CD4-positive, alpha-beta T cell treated with Interleukin-15 for 1 hour (primary cell): ENCODE results near the gene HTT-AS.
"Not testable (repeated sequence)": the region's sequence is repeated elsewhere in the genome, so short reads cannot be mapped to it uniquely, and the experiment has no call there.

Source experiments
- DNase-seq: peaks from one replicate; pipeline ENCODE4 v3.0.0-alpha.2; 2020

The HTT-AS gene

DNA sequence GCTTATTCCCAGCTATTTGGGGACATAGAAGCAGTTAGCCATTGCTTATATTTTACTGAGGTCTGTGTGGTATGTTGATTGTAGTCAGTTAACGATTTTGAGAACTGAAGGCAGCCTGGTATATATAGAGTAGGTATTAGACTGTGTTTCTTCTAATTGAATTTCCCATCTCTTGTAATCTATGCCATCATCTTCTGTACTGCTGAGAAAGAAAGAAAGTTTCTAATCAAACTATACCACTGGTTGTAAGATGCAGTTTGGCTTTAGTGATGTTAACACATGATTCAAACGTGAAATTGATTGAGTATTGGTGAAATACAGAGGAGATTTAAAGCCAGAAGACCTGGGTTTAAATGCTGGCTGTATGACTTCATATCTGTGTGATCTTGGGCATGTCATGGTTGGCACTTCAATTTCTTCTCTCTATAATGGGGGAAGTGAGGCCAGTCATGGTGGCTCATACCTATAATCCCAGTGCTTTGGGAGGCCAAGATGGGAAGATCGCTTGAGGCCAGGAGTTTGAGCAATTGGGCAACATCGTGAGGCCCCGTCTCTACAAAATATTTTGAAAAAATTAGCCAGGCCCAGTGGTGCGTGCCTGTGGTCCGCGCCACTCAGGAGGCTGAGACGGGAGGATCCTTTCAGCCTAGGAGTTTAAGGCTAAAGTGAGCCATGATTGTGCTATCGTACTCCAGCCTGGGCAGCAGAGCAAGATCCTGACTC is 11.8 kb upstream of the HTT-AS start:
- no peak for DNase-seq

DNA sequence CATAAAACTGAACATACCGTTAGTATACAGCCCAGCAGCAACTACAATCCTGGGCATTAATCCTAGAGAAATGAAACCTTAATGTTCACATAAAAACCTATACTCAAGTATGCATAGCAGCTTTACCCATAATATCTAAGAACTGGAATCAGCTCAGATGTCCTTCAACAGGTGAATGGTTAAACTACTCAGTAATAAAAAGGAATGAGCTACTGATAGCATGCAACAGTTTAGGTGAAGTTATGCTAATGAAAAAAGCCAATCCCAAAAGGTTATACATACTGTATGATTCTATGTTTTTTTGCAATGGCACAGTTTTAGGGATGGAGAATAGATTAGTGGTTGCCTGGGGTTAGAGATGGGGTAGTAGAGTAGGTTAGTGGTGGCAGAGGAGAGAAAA is 9.4 kb upstream of the HTT-AS start:
- no peak for DNase-seq

DNA sequence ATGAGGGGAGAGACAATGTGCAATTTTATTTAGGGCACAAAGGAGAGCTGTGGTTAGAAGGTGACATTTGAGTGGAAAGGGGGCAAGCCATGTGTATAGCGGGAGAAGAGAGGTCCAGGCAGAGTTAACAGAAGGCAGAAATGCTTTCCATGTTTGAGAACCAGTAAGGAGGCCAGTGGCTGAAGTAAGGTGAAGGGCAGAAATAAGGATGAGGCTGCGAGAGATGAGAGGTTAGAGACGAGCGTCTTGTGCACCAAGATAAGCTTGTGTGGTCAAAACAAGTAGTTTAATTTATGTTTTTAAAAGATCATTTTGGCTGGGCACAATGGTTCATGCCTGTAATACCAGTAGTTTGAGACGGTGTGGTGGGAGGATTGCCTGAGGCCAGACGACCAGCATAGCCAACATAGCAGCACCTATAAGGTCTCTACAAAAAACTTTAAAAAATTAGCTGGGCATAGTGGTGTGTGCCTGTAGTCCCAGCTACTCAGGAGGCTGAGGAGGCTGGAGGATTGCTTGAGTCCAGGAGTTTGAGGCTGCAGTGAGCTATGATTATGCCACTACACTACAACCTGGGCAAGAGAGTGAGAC is 8.7 kb upstream of the HTT-AS start:
- no peak for DNase-seq

DNA sequence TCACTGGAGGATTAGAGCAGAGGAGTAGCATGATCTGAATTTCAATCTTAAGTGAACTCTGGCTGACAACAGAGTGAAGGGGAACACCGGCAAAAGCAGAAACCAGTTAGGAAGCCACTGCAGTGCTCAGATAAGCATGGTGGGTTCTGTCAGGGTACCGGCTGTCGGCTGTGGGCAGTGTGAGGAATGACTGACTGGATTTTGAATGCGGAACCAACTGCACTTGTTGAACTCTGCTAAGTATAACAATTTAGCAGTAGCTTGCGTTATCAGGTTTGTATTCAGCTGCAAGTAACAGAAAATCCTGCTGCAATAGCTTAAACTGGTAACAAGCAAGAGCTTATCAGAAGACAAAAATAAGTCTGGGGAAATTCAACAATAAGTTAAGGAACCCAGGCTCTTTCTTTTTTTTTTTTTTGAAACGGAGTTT is 5.4 kb upstream of the HTT-AS start:
- DNase-seq, result peak; percentile 44

- no peak for DNase-seq
These were observed 3.5 kb upstream of the HTT-AS start for GRCh38 chr4:3077796-3078195.

- no peak for DNase-seq
These were observed 1.3 kb upstream of the HTT-AS start for GRCh38 chr4:3075652-3075981.

DNA sequence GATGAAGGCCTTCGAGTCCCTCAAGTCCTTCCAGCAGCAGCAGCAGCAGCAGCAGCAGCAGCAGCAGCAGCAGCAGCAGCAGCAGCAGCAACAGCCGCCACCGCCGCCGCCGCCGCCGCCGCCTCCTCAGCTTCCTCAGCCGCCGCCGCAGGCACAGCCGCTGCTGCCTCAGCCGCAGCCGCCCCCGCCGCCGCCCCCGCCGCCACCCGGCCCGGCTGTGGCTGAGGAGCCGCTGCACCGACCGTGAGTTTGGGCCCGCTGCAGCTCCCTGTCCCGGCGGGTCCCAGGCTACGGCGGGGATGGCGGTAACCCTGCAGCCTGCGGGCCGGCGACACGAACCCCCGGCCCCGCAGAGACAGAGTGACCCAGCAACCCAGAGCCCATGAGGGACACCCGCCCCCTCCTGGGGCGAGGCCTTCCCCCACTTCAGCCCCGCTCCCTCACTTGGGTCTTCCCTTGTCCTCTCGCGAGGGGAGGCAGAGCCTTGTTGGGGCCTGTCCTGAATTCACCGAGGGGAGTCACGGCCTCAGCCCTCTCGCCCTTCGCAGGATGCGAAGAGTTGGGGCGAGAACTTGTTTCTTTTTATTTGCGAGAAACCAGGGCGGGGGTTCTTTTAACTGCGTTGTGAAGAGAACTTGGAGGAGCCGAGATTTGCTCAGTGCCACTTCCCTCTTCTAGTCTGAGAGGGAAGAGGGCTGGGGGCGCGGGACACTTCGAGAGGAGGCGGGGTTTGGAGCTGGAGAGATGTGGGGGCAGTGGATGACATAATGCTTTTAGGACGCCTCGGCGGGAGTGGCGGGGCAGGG is 711 bp upstream of the HTT-AS start:
- peak; percentile 68 for DNase-seq

DNA sequence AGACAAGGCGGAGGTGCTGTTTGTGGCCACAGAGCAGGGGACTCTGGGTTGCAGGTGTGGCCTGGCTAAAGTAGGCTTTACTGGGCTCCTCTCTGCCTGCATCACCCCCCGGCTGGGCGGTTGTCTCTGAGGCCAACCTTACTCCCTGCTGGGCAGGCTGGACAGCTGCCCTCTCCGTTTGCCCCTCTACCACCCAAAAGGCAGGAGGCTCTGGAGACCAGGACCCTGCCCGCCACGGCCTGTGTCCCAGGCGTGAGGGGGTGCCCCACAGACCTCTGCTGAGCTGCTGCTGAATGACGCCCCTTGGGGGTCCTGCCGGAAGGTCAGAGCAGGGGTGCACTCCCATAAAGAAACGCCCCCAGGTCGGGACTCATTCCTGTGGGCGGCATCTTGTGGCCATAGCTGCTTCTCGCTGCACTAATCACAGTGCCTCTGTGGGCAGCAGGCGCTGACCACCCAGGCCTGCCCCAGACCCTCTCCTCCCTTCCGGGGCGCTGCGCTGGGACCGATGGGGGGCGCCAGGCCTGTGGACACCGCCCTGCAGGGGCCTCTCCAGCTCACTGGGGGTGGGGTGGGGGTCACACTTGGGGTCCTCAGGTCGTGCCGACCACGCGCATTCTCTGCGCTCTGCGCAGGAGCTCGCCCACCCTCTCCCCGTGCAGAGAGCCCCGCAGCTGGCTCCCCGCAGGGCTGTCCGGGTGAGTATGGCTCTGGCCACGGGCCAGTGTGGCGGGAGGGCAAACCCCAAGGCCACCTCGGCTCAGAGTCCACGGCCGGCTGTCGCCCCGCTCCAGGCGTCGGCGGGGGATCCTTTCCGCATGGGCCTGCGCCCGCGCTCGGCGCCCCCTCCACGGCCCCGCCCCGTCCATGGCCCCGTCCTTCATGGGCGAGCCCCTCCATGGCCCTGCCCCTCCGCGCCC is 920 bp downstream of the HTT-AS start:
- DNase-seq, result no peak

GRCh38 chr4:3071811-3072210 is 2.5 kb downstream of the HTT-AS start:
- DNase-seq, result no peak

DNA sequence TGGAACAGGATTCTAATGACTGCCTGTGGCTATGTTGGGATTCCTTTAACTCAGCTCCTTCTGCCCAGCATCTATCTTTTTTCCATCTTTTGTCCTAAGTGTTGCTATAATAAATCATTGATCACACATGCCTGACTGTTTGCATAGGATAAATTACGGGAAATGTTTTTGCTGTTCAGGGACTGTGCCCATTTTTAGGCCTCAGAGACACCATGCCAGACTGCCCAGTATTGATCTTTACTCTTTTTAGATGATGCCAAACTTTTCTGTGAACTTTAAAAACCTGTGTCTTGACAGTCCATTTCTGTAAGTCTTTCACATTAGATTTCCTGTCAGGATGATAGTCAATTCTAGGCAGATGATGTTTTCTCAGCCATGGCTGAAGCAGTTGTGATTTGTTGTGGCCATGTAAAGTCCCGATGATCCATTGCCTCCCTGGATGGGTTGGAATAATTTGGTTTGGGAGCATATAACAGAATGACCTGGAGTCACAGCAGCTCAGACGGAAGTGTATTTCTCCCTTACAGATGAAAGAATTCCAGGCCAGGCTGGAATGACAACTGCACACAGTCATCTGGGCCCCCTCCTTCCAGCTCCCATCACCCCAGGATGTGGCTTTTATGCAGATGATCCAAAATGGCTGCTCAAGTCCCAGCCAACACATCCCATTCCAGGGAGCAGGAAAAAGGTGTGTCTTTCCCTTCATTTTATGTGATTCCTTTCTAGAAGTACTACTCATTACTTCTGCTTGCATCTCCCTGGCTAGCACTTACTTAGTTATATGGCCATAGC is 3.4 kb downstream of the HTT-AS start:
- no peak for DNase-seq

- DNase-seq, result no peak
These were observed 4.6 kb downstream of the HTT-AS start for GRCh38 chr4:3069661-3070199.

DNA sequence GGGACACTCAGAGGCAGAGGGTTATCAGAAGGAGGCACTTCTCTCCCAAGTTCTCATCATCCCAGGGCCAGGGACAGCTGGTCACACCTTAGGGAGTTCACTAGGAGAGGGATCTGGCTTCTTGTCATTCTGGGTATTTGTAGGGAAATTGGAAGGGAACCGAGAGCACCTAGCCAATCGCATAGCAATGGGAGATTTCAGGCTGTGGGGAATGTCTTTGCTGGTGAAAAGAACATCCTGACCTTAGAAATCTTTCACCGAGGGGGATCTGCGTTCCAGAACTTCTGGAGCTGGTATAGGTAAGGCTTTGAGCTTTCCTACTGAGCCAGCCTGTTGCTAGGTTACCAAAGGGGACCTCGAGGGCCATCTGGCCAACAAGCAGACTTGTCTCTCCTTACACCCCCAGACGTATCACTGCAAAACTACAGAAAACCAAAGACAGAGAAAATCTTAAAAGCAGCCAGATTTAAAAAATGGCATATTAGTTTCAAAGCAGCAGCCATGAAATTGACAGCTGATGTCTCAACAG is 6.8 kb downstream of the HTT-AS start:
- DNase-seq, result no peak

GRCh38 chr4:3066836-3067400 is 7.4 kb downstream of the HTT-AS start:
- DNase-seq, result no peak

- DNase-seq, result no peak
These were observed 8.8 kb downstream of the HTT-AS start for GRCh38 chr4:3065551-3065950.

- DNase-seq, result no peak
These were observed 11.9 kb downstream of the HTT-AS start for GRCh38 chr4:3062471-3062870.

DNA sequence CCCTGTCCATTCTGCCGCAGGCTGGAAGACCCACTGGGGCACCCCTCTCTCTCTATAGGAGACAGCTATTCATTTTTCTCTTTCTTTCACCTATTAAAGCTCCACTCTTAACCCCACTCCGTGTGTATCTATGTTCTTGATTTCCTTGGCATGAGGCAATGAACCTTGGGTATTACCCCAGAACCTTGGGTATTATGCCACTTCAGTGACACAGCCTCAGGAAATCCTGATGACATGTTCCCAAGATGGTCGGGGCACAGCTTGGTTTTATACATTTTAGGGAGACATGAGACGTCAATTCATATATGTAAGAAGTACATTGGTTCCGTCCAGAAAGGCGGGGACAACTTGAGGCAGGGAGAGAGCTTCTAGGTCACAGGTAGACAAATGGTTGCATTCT is 13.4 kb downstream of the HTT-AS start:
- no peak for DNase-seq

DNA sequence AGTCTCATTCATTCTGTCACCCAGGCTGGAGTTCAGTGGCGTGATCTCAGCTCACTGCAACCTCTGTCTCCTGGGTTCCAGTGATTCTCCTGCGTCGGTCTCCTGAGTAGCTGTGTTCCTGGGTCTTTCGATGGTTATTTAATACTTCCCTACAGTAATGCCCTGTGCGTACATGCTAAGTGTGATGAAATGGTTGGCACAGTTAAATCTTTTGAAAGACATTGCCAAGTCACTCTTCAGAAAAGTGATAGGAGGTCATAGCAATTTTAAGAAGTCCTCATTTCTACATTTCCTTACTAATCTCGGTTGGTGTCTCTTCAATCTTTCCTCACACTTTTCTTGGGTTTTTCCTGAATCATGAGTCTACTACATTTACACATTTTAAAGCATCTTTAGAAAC is 14.4 kb downstream of the HTT-AS start:
- no peak for DNase-seq

DNA sequence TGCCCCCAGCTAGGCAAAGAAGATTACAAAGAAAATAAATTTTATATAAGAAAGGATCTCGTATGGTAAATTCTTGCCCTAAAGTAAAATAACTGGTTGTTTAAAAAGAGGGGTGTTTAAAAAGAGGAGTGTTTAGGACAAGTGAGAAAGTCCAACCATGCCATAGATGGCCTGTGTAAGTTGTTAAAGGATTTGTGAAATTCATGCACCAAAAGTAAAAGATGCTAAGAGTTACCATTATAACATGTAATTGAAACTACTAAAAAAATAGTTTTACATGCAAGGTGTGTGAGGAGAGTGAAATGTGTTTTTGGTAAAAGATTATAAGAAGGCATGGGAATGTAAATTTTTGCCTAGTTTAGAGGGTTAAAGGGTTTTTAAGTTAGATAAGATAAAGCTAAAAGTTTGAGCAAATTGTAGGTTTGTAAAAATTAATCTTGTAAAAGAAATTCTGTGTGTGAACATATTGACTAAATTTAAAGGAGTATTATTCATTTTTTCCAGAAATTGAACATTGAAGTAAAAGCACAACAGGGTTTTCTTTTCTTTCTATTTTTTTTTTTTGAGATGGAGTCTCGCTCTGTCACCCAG is 20.1 kb downstream of the HTT-AS start:
- no peak for DNase-seq

DNA sequence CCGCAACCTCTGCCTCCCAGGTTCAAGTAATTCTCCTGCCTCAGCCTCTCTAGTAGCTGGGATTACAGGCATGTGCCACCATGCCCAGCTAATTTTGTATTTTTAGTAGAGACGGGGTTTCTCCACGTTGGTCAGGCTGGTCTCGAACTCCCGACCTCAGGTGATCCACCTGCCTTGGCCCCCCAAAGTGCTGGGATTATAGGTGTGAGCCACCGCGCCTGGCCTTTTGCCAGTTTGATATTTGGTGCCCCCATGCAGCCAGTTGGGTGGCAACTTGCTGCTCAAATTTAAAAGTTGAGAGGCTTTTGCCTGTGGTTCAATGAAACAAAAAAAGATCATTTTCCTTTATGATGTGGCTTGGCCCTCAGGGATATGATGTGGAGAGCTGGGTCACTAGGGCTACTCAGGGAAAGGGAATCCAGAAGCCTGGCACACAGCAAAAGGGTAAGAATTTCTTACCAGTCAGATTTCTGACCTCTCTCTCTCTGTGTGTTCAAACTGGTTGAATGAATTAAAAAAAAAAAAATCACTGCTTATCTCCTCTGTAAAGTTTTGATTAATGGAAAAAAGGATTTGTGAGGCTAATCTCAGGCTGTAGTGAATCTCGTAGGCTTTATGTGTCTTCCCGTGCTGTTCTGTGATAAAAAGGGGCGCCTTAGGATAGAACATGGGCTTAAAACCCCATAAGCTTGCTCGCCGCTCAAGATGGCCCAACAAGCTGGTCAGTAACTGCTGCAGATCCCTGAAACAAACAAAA is 23.0 kb downstream of the HTT-AS start:
- DNase-seq, result not testable (repeated sequence)
